ENCODE measurements around the gene CAP1.
"Not testable (repeated sequence)": the region's sequence is repeated elsewhere in the genome, so short reads cannot be mapped to it uniquely, and the experiment has no call there.

Gene CAP1

GRCh38 chr1:40059338-40059959, 18.9 kb downstream of the CAP1 start:
- Mint-ChIP-seq H3K27ac (peak overlapping the region; percentile 93), H3K36me3 (ENCODE audit: low read depth) (peaks cover 94% of the 10 kb centered on the region), H3K9me3 (no peaks in the 10 kb centered on the region), H3K4me1 (ENCODE audit: low read depth) (peaks cover 91% of the 10 kb centered on the region), H3K4me3 (peak overlapping the region; percentile 63), H3K27me3 (no peaks in the 10 kb centered on the region)
- DNase-seq: no peak

- Mint-ChIP-seq H3K36me3 (ENCODE audit: low read depth) (peaks cover 95% of the 10 kb centered on the region), H3K27ac (peak overlapping the region; percentile 93), H3K4me1 (ENCODE audit: low read depth) (peaks cover 92% of the 10 kb centered on the region), H3K4me3 (peak overlapping the region; percentile 45), H3K9me3 (no peaks in the 10 kb centered on the region), H3K27me3 (no peaks in the 10 kb centered on the region)
- DNase-seq: no peak
Observed at GRCh38 chr1:40059960-40060750, 19.6 kb downstream of the CAP1 start.

- H3K27ac Mint-ChIP-seq: peak overlapping the region; percentile 74
- H3K9me3 Mint-ChIP-seq: no peaks in the 10 kb centered on the region
- peaks cover 93% of the 10 kb centered on the region for H3K36me3 Mint-ChIP-seq (ENCODE audit: low read depth)
- no peak overlapping the region for H3K4me3 Mint-ChIP-seq
- peaks cover 68% of the 10 kb centered on the region for H3K4me1 Mint-ChIP-seq (ENCODE audit: low read depth)
- H3K27me3 Mint-ChIP-seq: no peaks in the 10 kb centered on the region
- DNase-seq: no peak
Observed at GRCh38 chr1:40064797-40065499, 24.4 kb downstream of the CAP1 start.

- Mint-ChIP-seq H3K27me3 (no peaks in the 10 kb centered on the region), H3K36me3 (ENCODE audit: low read depth) (peaks cover 93% of the 10 kb centered on the region), H3K9me3 (no peaks in the 10 kb centered on the region), H3K27ac (peak overlapping the region; percentile 95), H3K4me3 (no peak overlapping the region), H3K4me1 (ENCODE audit: low read depth) (peaks cover 49% of the 10 kb centered on the region)
- DNase-seq: no peak
Observed at GRCh38 chr1:40067023-40067422, 26.5 kb downstream of the CAP1 start.

GRCh38 chr1:40067851-40068250, 27.3 kb downstream of the CAP1 start:
- Mint-ChIP-seq H3K27me3 (no peaks in the 10 kb centered on the region), H3K27ac (peak overlapping the region; percentile 95), H3K36me3 (ENCODE audit: low read depth) (peaks cover 95% of the 10 kb centered on the region), H3K4me3 (no peak overlapping the region), H3K4me1 (ENCODE audit: low read depth) (peaks cover 46% of the 10 kb centered on the region), H3K9me3 (no peaks in the 10 kb centered on the region)
- no peak for DNase-seq

GRCh38 chr1:40072142-40072541, 31.6 kb downstream of the CAP1 start:
- Mint-ChIP-seq H3K27me3 (no peaks in the 10 kb centered on the region), H3K4me3 (no peak overlapping the region), H3K9me3 (no peaks in the 10 kb centered on the region), H3K27ac (peak overlapping the region; percentile 82), H3K36me3 (ENCODE audit: low read depth) (peaks cover 96% of the 10 kb centered on the region), H3K4me1 (ENCODE audit: low read depth) (peaks cover 27% of the 10 kb centered on the region)
- no peak for DNase-seq

GRCh38 chr1:40073062-40073461, 32.5 kb downstream of the CAP1 start:
- Mint-ChIP-seq H3K4me3 (no peak overlapping the region), H3K4me1 (ENCODE audit: low read depth) (peaks cover 20% of the 10 kb centered on the region), H3K27ac (peak overlapping the region; percentile 82), H3K36me3 (ENCODE audit: low read depth) (peaks cover 94% of the 10 kb centered on the region), H3K9me3 (no peaks in the 10 kb centered on the region), H3K27me3 (no peaks in the 10 kb centered on the region)
- DNase-seq: no peak

GRCh38 chr1:40075266-40075665, 34.7 kb downstream of the CAP1 start:
- Mint-ChIP-seq H3K27me3 (no peaks in the 10 kb centered on the region), H3K9me3 (no peaks in the 10 kb centered on the region), H3K27ac (peak overlapping the region; percentile 47), H3K4me1 (ENCODE audit: low read depth) (peaks cover 25% of the 10 kb centered on the region), H3K4me3 (no peak overlapping the region), H3K36me3 (ENCODE audit: low read depth) (peaks cover 97% of the 10 kb centered on the region)
- DNase-seq: no peak

- Mint-ChIP-seq H3K27me3 (no peaks in the 10 kb centered on the region), H3K9me3 (no peaks in the 10 kb centered on the region), H3K27ac (peak overlapping the region; percentile 61), H3K4me3 (no peak overlapping the region), H3K4me1 (ENCODE audit: low read depth) (peaks cover 25% of the 10 kb centered on the region), H3K36me3 (ENCODE audit: low read depth) (peaks cover 95% of the 10 kb centered on the region)
- no peak for DNase-seq
Observed at GRCh38 chr1:40076895-40077312, 36.4 kb downstream of the CAP1 start.

- peak overlapping the region; percentile 48 for H3K27ac Mint-ChIP-seq
- peaks cover 92% of the 10 kb centered on the region for H3K36me3 Mint-ChIP-seq (ENCODE audit: low read depth)
- H3K4me3 Mint-ChIP-seq: no peak overlapping the region
- H3K27me3 Mint-ChIP-seq: no peaks in the 10 kb centered on the region
- H3K4me1 Mint-ChIP-seq (ENCODE audit: low read depth): peaks cover 16% of the 10 kb centered on the region
- DNase-seq: no peak
- no peaks in the 10 kb centered on the region for H3K9me3 Mint-ChIP-seq
Observed at GRCh38 chr1:40078512-40079333, 38.2 kb downstream of the CAP1 start.

GRCh38 chr1:40079774-40080400, 39.4 kb downstream of the CAP1 start:
- H3K27ac Mint-ChIP-seq: peak overlapping the region; percentile 55
- H3K27me3 Mint-ChIP-seq: no peaks in the 10 kb centered on the region

GRCh38 chr1:40081871-40082270, 41.3 kb downstream of the CAP1 start:
- no peak overlapping the region for H3K27ac Mint-ChIP-seq

More at GRCh38 chr1:40079774-40080400, 39.4 kb downstream of the CAP1 start:
- DNase-seq: no peak
- H3K9me3 Mint-ChIP-seq: no peaks in the 10 kb centered on the region
- peaks cover 16% of the 10 kb centered on the region for H3K4me1 Mint-ChIP-seq (ENCODE audit: low read depth)
- H3K36me3 Mint-ChIP-seq (ENCODE audit: low read depth): peaks cover 91% of the 10 kb centered on the region
- H3K4me3 Mint-ChIP-seq: no peak overlapping the region

GRCh38 chr1:40084750-40085149, 44.2 kb downstream of the CAP1 start:
- H3K4me3 Mint-ChIP-seq, H3K27me3 Mint-ChIP-seq, H3K9me3 Mint-ChIP-seq, H3K27ac Mint-ChIP-seq: not testable (repeated sequence)
- H3K36me3 Mint-ChIP-seq (ENCODE audit: low read depth): peaks cover 93% of the 10 kb centered on the region
- peaks cover 11% of the 10 kb centered on the region for H3K4me1 Mint-ChIP-seq (ENCODE audit: low read depth)
- peak; percentile 64 for DNase-seq

More at GRCh38 chr1:40081871-40082270, 41.3 kb downstream of the CAP1 start:
- peaks cover 16% of the 10 kb centered on the region for H3K4me1 Mint-ChIP-seq (ENCODE audit: low read depth)
- H3K9me3 Mint-ChIP-seq: no peaks in the 10 kb centered on the region
- no peak overlapping the region for H3K4me3 Mint-ChIP-seq
- H3K36me3 Mint-ChIP-seq (ENCODE audit: low read depth): peaks cover 93% of the 10 kb centered on the region
- no peaks in the 10 kb centered on the region for H3K27me3 Mint-ChIP-seq
- no peak for DNase-seq

All from activated T-cell treated with anti-CD3 and anti-CD28 coated beads, Interleukin-2, amount 50 U/mL, for 24 hours (primary cell).